AG04450 (cell line): Measurements from ENCODE around the gene CD248. TPM values are rescaled to one million over a fixed set of nuclear protein-coding genes. Genes with fewer than 3 reads are reported as not detected.

Experiments
- CTCF ChIA-PET: fragments of 300-600, 350-600 bp; formaldehyde crosslinking; extraction: SDS; loops from one replicate; lab custom pipeline; 2022; ENCODE audit warnings: antibody characterized with exemption, inconsistent platforms; lab: Charles Lee
- POLR2A ChIA-PET: fragments of 350-600 bp; formaldehyde crosslinking; extraction: SDS; loops from one replicate; lab custom pipeline; 2021; ENCODE audit warnings: antibody characterized with exemption, inconsistent platforms; lab: Yijun Ruan, JAX
- DNase-seq: peaks from one replicate; pipeline ENCODE4 v3.0.0-alpha.2; 2011; ENCODE audit warnings: low read depth, low spot score
- H3K27ac ChIP-seq: one replicate; pipeline ENCODE4 v1.5.1; 2012; ENCODE audit warnings: low read depth, low read length, control low read depth
- H3K27me3 ChIP-seq: one replicate; pipeline ENCODE4 v1.6.0; 2012; ENCODE audit warnings: low read length; ENCODE audit not compliant: control insufficient read depth, insufficient read depth
- H3K4me3 ChIP-seq: 2 replicates; pipeline ENCODE4 v1.5.1; 2011; ENCODE audit warnings: mild to moderate bottlenecking, low read depth, low read length, control low read depth
- H3K9me3 ChIP-seq: 2 replicates; pipeline ENCODE4 v1.5.1; 2012; ENCODE audit warnings: low read length; ENCODE audit not compliant: control insufficient read depth, insufficient read depth
- CTCF ChIP-seq: IDR thresholded peaks from 2 replicates; pipeline ENCODE4 v1.5.1; 2011; ENCODE audit warnings: low read depth, low read length, control low read depth, inconsistent platforms
- polyA plus RNA-seq: library from polyadenylated mRNA; depleted of rRNA; stranded (reverse); fragments of >200 nt; gene quantifications from 2 replicates; pipeline ENCODE4 v1.2.3, GENCODE V29; 2011

CD248 gene
- polyA plus RNA-seq, 1 experiment: 105 TPM

- ChIA-PET CTCF (no interaction called here), POLR2A (no interaction called here)
- H3K27me3 ChIP-seq: peaks cover 30% of the 10 kb centered on the region
- H3K9me3 ChIP-seq: no peaks in the 10 kb centered on the region; the same call in 1 of the 2 replicates
- no peak for DNase-seq
- no peak overlapping the region for H3K27ac ChIP-seq
- H3K4me3 ChIP-seq: no peak overlapping the region
- no peak for TF ChIP-seq CTCF
These were observed 22.8 kb downstream of the CD248 start for GRCh38 chr11:66293777-66294625.

- CTCF ChIA-PET: no interaction called here
- POLR2A ChIA-PET: no interaction called here
- no peaks in the 10 kb centered on the region; the same call in 1 of the 2 replicates for H3K9me3 ChIP-seq
- peaks cover 30% of the 10 kb centered on the region for H3K27me3 ChIP-seq
- no peak overlapping the region for H3K4me3 ChIP-seq
- no peak for DNase-seq
- H3K27ac ChIP-seq: no peak overlapping the region
- TF ChIP-seq CTCF: no peak
These were observed 23.5 kb downstream of the CD248 start for GRCh38 chr11:66293352-66293751.

- Histone ChIP-seq H3K4me3 (no peak overlapping the region), H3K27ac (no peak overlapping the region), H3K9me3 (no peaks in the 10 kb centered on the region; the same call in 1 of the 2 replicates), H3K27me3 (peaks cover 27% of the 10 kb centered on the region)
- ChIA-PET POLR2A (no interaction called here), CTCF (no interaction called here)
- TF ChIP-seq CTCF: no peak
- no peak for DNase-seq
These were observed 24.1 kb downstream of the CD248 start for GRCh38 chr11:66292543-66293332.

GRCh38 chr11:66291706-66292542 lies 24.9 kb downstream of the CD248 start, which contains the start of gene TMEM151A:
Gene TMEM151A, plus strand, starts transcription at chr11:66291894. Its CDS starts 120 bp downstream, at chr11:66292014.
- CTCF ChIA-PET: interaction anchor here (1.4 kb wide), 1 partner anchor 10 kb away, joined by 6 read pairs; no protein-coding TSS in a partner anchor
- POLR2A ChIA-PET: interaction anchor here (0.9 kb wide), 1 partner anchor 10 kb away, joined by 3 read pairs; no protein-coding TSS in a partner anchor
- no peak within 1 kb of the TSS for H3K27ac ChIP-seq
- no peak for TF ChIP-seq CTCF
- no peak within 1 kb of the TSS for H3K4me3 ChIP-seq
- no peak for DNase-seq
- H3K9me3 ChIP-seq: no peaks in the 10 kb centered on the region; the same call in 1 of the 2 replicates
- H3K27me3 ChIP-seq: peaks cover 19% of the 10 kb centered on the region
